Keratinocyte (primary cell): ENCODE data around the gene DDB1. TPM values are rescaled to one million over a fixed set of nuclear protein-coding genes. Genes with fewer than 3 reads are reported as not detected.

ENCODE experiments used
- DNase-seq: peaks from one replicate; pipeline ENCODE4 v3.0.0-alpha.2; 2011; ENCODE audit warnings: low read depth, missing footprints, low spot score
- FAIRE-seq: peaks from 2 replicates; lab custom pipeline; 2011; peaks lifted over from hg19 to GRCh38; lab: Jason Lieb, UNC
- H2AFZ ChIP-seq: 2 replicates; pipeline ENCODE4 v1.6.0; 2012; ENCODE audit warnings: low read length, control low read depth, inconsistent platforms; ENCODE audit not compliant: control insufficient read depth
- H3K27ac ChIP-seq: 2 replicates; pipeline ENCODE4 v1.5.1; 2011; ENCODE audit warnings: low read length; ENCODE audit not compliant: control insufficient read depth, insufficient read depth
- H3K27me3 ChIP-seq: 3 replicates; pipeline ENCODE4 v1.6.0; 2011; ENCODE audit warnings: low read length; ENCODE audit not compliant: control insufficient read depth, insufficient read depth; ENCODE audit errors: extremely low read depth
- H3K36me3 ChIP-seq, 2 experiments: 2 replicates in 1 of 2; 3 replicates in 1 of 2; pipeline ENCODE4 v1.5.1; 2011; ENCODE audit warnings: low read length in 2 of 2, mild to moderate bottlenecking in 1 of 2; ENCODE audit not compliant: control insufficient read depth in 2 of 2, insufficient read depth in 2 of 2; ENCODE audit errors: extremely low read depth in 1 of 2
- H3K4me1 ChIP-seq: 3 replicates; pipeline ENCODE4 v1.5.1; 2011; ENCODE audit warnings: low read length; ENCODE audit not compliant: control insufficient read depth, insufficient read depth; ENCODE audit errors: extremely low read depth
- H3K4me2 ChIP-seq: 3 replicates; pipeline ENCODE4 v1.6.0; 2011; ENCODE audit warnings: low read depth, low read length; ENCODE audit not compliant: control insufficient read depth, insufficient read depth; ENCODE audit errors: extremely low read depth
- H3K4me3 ChIP-seq, 3 experiments: fragments of 200-600 bp in 1 of 3; sonication (generic) in 1 of 3; 2 replicates in 2 of 3; 3 replicates in 1 of 3; pipeline ENCODE4 v1.5.1; 2011 to 2016; ENCODE audit warnings: low read length in 3 of 3, mild to moderate bottlenecking in 3 of 3, control low read depth in 2 of 3, inconsistent platforms in 1 of 3, low read depth in 1 of 3, mixed read lengths in 1 of 3, mixed run types in 1 of 3, moderate library complexity in 1 of 3; ENCODE audit not compliant: control insufficient read depth in 2 of 3, insufficient read depth in 2 of 3; ENCODE audit errors: extremely low read depth in 1 of 3
- H3K79me2 ChIP-seq: 2 replicates; pipeline ENCODE4 v1.6.0; 2012; ENCODE audit warnings: low read length; ENCODE audit not compliant: control insufficient read depth, insufficient read depth
- H3K9ac ChIP-seq: 3 replicates; pipeline ENCODE4 v1.6.0; 2011; ENCODE audit warnings: low read length; ENCODE audit not compliant: control insufficient read depth, insufficient read depth; ENCODE audit errors: extremely low read depth
- H3K9me1 ChIP-seq: 3 replicates; pipeline ENCODE4 v1.6.0; 2011; ENCODE audit warnings: low read length; ENCODE audit not compliant: control insufficient read depth, insufficient read depth; ENCODE audit errors: extremely low read depth
- H3K9me3 ChIP-seq: 2 replicates; pipeline ENCODE4 v1.5.1; 2012; ENCODE audit warnings: low read depth, low read length; ENCODE audit not compliant: control insufficient read depth
- H4K20me1 ChIP-seq: 3 replicates; pipeline ENCODE4 v1.6.0; 2011; ENCODE audit warnings: low read length; ENCODE audit not compliant: control insufficient read depth, insufficient read depth; ENCODE audit errors: extremely low read depth
- EZH2 ChIP-seq: IDR thresholded peaks from one replicate; pipeline ENCODE4 v1.6.1; 2012; ENCODE audit warnings: inconsistent platforms, mild to moderate bottlenecking, low read length, moderate library complexity
- dilution Hi-C: fragments of 300-500 bp; cut with MboI; formaldehyde crosslinking; loops from one replicate; pipeline ENCODE4 v1.7.0; 2020; ENCODE audit warnings: low sequenced_read_pairs; ENCODE audit not compliant: extremely low pct_ligation_motif_present
- polyA plus RNA-seq, 5 experiments: library from polyadenylated mRNA; depleted of rRNA in 3 of 5; stranded (reverse) in 3 of 5; stranded (forward) in 1 of 5; unstranded in 1 of 5; fragments of >200 nt; gene quantifications; 1 replicate in 1 of 5; 2 replicates in 3 of 5; 3 replicates in 1 of 5; pipeline versions ENCODE4 v1.2.1 to v1.2.3, GENCODE V29; 2011 to 2012; ENCODE audit warnings: missing spikeins in 2 of 5, low read depth in 1 of 5, low replicate concordance in 1 of 5
- TF ChIP-seq, protein P1 (sequence below), 3 experiments: IDR thresholded peaks in 1 of 3; conservative IDR thresholded peaks in 1 of 3; optimal IDR thresholded peaks in 1 of 3; 2 replicates in 2 of 3; 3 replicates in 1 of 3; pipeline versions ENCODE3 to v1.5.1; 2011; ENCODE audit warnings: low read length in 3 of 3, mild to moderate bottlenecking in 3 of 3, moderate library complexity in 2 of 3, control low read depth in 1 of 3, inconsistent platforms in 1 of 3; ENCODE audit not compliant: insufficient read depth in 2 of 3; ENCODE audit errors: extremely low read depth in 1 of 3

DDB1 gene
- polyA plus RNA-seq, 1 donor (not counting 4 experiments of a cell fraction or from before 2014, with no cell fraction given): 187 TPM

DNA sequence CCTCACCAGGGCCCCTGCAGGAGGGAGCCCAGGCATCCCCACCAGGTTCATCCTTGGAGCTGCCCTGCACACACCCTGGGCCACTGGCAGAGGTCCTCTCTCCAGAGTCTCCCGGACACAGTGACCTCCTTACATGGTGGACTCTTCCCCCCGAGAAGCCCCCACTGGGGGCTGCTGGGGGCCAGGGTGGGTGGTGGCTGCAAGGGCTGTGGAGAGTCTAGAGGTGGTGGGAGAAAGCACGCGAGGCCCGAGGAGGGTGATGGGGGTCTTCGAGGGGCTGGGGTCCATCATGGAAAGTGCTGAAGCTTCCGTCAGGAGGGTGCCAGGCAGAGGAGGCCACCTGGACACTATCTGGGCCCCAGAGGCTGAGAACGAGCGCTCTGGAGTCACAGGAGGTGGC is 74.4 kb downstream of the DDB1 start:
- H3K9ac ChIP-seq: no peak overlapping the region
- no peak for FAIRE-seq
- dilution Hi-C loops: no loop called here

DNA sequence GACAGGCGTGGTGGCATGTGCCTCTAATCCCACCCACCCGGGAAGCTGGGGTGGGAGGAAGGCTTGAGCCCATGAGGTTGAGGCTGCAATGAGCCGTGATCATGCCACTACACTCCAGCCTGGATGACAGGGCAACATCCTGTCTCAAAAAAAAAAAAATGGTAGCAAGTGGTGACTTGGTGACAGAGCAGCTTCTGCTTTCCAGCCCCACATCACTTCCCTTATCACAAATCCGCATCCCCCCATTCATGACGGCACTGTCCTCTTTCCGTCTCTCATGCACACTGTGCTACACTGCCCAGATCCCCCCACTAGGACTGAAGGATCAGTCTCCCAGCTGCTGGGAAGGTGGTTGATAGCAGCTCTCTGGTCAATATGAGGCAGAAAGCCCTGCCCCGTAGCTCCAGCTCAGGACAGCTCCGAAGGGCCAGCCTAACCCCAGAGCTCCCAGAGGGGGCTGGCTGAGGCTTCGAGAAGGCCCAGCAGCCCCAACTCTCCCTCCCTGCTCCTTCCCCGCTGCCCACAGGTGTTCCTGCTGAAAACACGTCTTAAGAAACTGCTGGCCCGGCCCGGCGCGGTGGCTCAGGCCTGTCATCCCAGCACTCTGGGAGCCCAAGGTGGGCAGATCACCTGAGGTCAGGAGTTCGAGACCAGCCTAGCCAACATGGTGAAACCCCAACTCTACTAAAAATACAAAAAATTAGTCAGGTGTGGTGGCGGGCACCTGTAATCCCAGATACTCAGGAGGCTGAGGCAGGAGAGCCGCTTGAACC is 76.0 kb downstream of the DDB1 start:
- no peak for FAIRE-seq

More for the DNA sequence above, 74.4 kb downstream of the DDB1 start:
- no peak overlapping the region for H3K4me3 ChIP-seq
- H3K27ac ChIP-seq: no peak overlapping the region
- H3K9me3 ChIP-seq: no peaks in the 10 kb centered on the region
- peaks cover 3% of the 10 kb centered on the region for H3K4me1 ChIP-seq
- no peaks in the 10 kb centered on the region for H3K9me1 ChIP-seq
- no peaks in the 10 kb centered on the region for H3K27me3 ChIP-seq
- no peaks in the 10 kb centered on the region for H3K36me3 ChIP-seq
- TF ChIP-seq, protein P1, sequence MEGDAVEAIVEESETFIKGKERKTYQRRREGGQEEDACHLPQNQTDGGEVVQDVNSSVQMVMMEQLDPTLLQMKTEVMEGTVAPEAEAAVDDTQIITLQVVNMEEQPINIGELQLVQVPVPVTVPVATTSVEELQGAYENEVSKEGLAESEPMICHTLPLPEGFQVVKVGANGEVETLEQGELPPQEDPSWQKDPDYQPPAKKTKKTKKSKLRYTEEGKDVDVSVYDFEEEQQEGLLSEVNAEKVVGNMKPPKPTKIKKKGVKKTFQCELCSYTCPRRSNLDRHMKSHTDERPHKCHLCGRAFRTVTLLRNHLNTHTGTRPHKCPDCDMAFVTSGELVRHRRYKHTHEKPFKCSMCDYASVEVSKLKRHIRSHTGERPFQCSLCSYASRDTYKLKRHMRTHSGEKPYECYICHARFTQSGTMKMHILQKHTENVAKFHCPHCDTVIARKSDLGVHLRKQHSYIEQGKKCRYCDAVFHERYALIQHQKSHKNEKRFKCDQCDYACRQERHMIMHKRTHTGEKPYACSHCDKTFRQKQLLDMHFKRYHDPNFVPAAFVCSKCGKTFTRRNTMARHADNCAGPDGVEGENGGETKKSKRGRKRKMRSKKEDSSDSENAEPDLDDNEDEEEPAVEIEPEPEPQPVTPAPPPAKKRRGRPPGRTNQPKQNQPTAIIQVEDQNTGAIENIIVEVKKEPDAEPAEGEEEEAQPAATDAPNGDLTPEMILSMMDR (optimal IDR thresholded peaks at IDR 0.05 in 1 of 3, IDR thresholded peaks at IDR 0.05 in 1 of 3, conservative IDR thresholded peaks at IDR 0.05 in 1 of 3; ENCODE audit: extremely low read depth in 1 of 3, insufficient read depth in 2 of 3, low read length in 3 of 3): no peak
- no peak for TF ChIP-seq EZH2
- H3K4me2 ChIP-seq: no peak overlapping the region
- H3K79me2 ChIP-seq: no peaks in the 10 kb centered on the region
- DNase-seq: no peak
- no peak overlapping the region for H2AFZ ChIP-seq
- H4K20me1 ChIP-seq: no peaks in the 10 kb centered on the region

More for the DNA sequence above, 76.0 kb downstream of the DDB1 start:
- no peaks in the 10 kb centered on the region for H4K20me1 ChIP-seq
- no peaks in the 10 kb centered on the region for H3K79me2 ChIP-seq
- no peaks in the 10 kb centered on the region for H3K36me3 ChIP-seq
- TF ChIP-seq, protein P1 (optimal IDR thresholded peaks at IDR 0.05 in 1 of 3, IDR thresholded peaks at IDR 0.05 in 1 of 3, conservative IDR thresholded peaks at IDR 0.05 in 1 of 3; ENCODE audit: extremely low read depth in 1 of 3, insufficient read depth in 2 of 3, low read length in 3 of 3): no peak
- TF ChIP-seq EZH2: no peak
- no peaks in the 10 kb centered on the region for H3K4me1 ChIP-seq
- H3K9ac ChIP-seq: no peak overlapping the region
- no peak overlapping the region for H2AFZ ChIP-seq
- H3K4me2 ChIP-seq: no peak overlapping the region
- no peak overlapping the region for H3K4me3 ChIP-seq
- H3K27me3 ChIP-seq: peaks cover 3% of the 10 kb centered on the region
- H3K27ac ChIP-seq: no peak overlapping the region
- no peaks in the 10 kb centered on the region for H3K9me3 ChIP-seq
- DNase-seq: no peak
- dilution Hi-C loops: no loop called here
- H3K9me1 ChIP-seq: no peaks in the 10 kb centered on the region
